HUES6 (cell line): ENCODE results near the gene NOL9.
"Not testable (repeated sequence)": the region's sequence is repeated elsewhere in the genome, so short reads cannot be mapped to it uniquely, and the experiment has no call there.

Experiments
- H3K27ac ChIP-seq: 2 replicates; pipeline ENCODE4 v1.7.0; 2013; ENCODE audit warnings: low read depth, mild to moderate bottlenecking, low read length, inconsistent platforms
- H3K27me3 ChIP-seq: 2 replicates; pipeline ENCODE4 v1.6.1; 2013; ENCODE audit warnings: low read length; ENCODE audit not compliant: control insufficient read depth, insufficient read depth
- H3K36me3 ChIP-seq: 2 replicates; pipeline ENCODE4 v1.6.1; 2013; ENCODE audit warnings: low read length; ENCODE audit not compliant: control insufficient read depth, insufficient read depth
- H3K4me1 ChIP-seq: 2 replicates; pipeline ENCODE4 v1.6.1; 2013; ENCODE audit warnings: low read length; ENCODE audit not compliant: control insufficient read depth, insufficient read depth
- H3K4me3 ChIP-seq: 2 replicates; pipeline ENCODE4 v1.5.1; 2013; ENCODE audit warnings: low read depth, low read length
- H3K9ac ChIP-seq: one replicate; pipeline ENCODE4 v1.6.1; 2013; ENCODE audit warnings: mild to moderate bottlenecking, low read length
- H3K9me3 ChIP-seq: 2 replicates; pipeline ENCODE4 v1.6.1; 2013; ENCODE audit warnings: low read depth, low read length; ENCODE audit not compliant: control insufficient read depth, insufficient read depth

The NOL9 gene

GRCh38 chr1:6499296-6499695, 55.0 kb downstream of the NOL9 start:
- Histone ChIP-seq H3K9ac (no peak overlapping the region), H3K4me3 (no peak overlapping the region), H3K36me3 (no peaks in the 10 kb centered on the region), H3K27ac (no peak overlapping the region), H3K4me1 (peaks cover 22% of the 10 kb centered on the region), H3K27me3 (peaks cover 29% of the 10 kb centered on the region), H3K9me3 (no peaks in the 10 kb centered on the region)

GRCh38 chr1:6498576-6499111, 55.7 kb downstream of the NOL9 start:
- H3K27me3 ChIP-seq: peaks cover 29% of the 10 kb centered on the region
- no peak overlapping the region for H3K9ac ChIP-seq
- H3K27ac ChIP-seq: no peak overlapping the region

GRCh38 chr1:6497867-6498575, 56.3 kb downstream of the NOL9 start:
- H3K9ac ChIP-seq: no peak overlapping the region
- peaks cover 22% of the 10 kb centered on the region for H3K4me1 ChIP-seq
- no peaks in the 10 kb centered on the region for H3K36me3 ChIP-seq
- peak overlapping the region; percentile 66 for H3K4me3 ChIP-seq
- peaks cover 29% of the 10 kb centered on the region for H3K27me3 ChIP-seq
- no peaks in the 10 kb centered on the region for H3K9me3 ChIP-seq
- H3K27ac ChIP-seq: no peak overlapping the region

More at GRCh38 chr1:6498576-6499111, 55.7 kb downstream of the NOL9 start:
- H3K36me3 ChIP-seq: no peaks in the 10 kb centered on the region
- H3K9me3 ChIP-seq: no peaks in the 10 kb centered on the region
- H3K4me1 ChIP-seq: peaks cover 22% of the 10 kb centered on the region
- H3K4me3 ChIP-seq: no peak overlapping the region

- Histone ChIP-seq H3K4me1 (peaks cover 24% of the 10 kb centered on the region), H3K9ac (no peak overlapping the region), H3K36me3 (no peaks in the 10 kb centered on the region), H3K27me3 (peaks cover 29% of the 10 kb centered on the region), H3K9me3 (no peaks in the 10 kb centered on the region), H3K4me3 (peak overlapping the region; percentile 67), H3K27ac (no peak overlapping the region)
These were observed 57.0 kb downstream of the NOL9 start for GRCh38 chr1:6497215-6497866.

GRCh38 chr1:6496890-6497214, 57.5 kb downstream of the NOL9 start:
- H3K36me3 ChIP-seq: no peaks in the 10 kb centered on the region
- peaks cover 29% of the 10 kb centered on the region for H3K27me3 ChIP-seq
- H3K4me3 ChIP-seq: peak overlapping the region; percentile 67
- peaks cover 29% of the 10 kb centered on the region for H3K4me1 ChIP-seq
- no peak overlapping the region for H3K27ac ChIP-seq
- H3K9me3 ChIP-seq: no peaks in the 10 kb centered on the region
- H3K9ac ChIP-seq: no peak overlapping the region

- Histone ChIP-seq H3K4me3 (peak overlapping the region; percentile 67), H3K27me3 (peaks cover 29% of the 10 kb centered on the region), H3K4me1 (peaks cover 34% of the 10 kb centered on the region), H3K27ac (no peak overlapping the region), H3K9ac (no peak overlapping the region), H3K36me3 (no peaks in the 10 kb centered on the region), H3K9me3 (no peaks in the 10 kb centered on the region)
These were observed 58.0 kb downstream of the NOL9 start for GRCh38 chr1:6496365-6496721.

GRCh38 chr1:6495540-6496364, 58.6 kb downstream of the NOL9 start:
- no peak overlapping the region for H3K27ac ChIP-seq
- H3K36me3 ChIP-seq: no peaks in the 10 kb centered on the region
- H3K9me3 ChIP-seq: no peaks in the 10 kb centered on the region
- peaks cover 38% of the 10 kb centered on the region for H3K4me1 ChIP-seq
- H3K9ac ChIP-seq: no peak overlapping the region
- H3K4me3 ChIP-seq: peak overlapping the region; percentile 67
- peaks cover 29% of the 10 kb centered on the region for H3K27me3 ChIP-seq

GRCh38 chr1:6495041-6495441, 59.3 kb downstream of the NOL9 start:
- H3K9ac ChIP-seq: no peak overlapping the region
- no peak overlapping the region for H3K4me3 ChIP-seq
- no peaks in the 10 kb centered on the region for H3K9me3 ChIP-seq
- H3K4me1 ChIP-seq: peaks cover 38% of the 10 kb centered on the region
- peaks cover 29% of the 10 kb centered on the region for H3K27me3 ChIP-seq
- no peaks in the 10 kb centered on the region for H3K36me3 ChIP-seq
- H3K27ac ChIP-seq: no peak overlapping the region

GRCh38 chr1:6494627-6495026, 59.7 kb downstream of the NOL9 start:
- Histone ChIP-seq H3K27me3 (peaks cover 29% of the 10 kb centered on the region), H3K36me3 (no peaks in the 10 kb centered on the region), H3K27ac (no peak overlapping the region), H3K9ac (no peak overlapping the region), H3K4me1 (peaks cover 39% of the 10 kb centered on the region), H3K4me3 (no peak overlapping the region), H3K9me3 (no peaks in the 10 kb centered on the region)

- not testable (repeated sequence) for H3K4me3 ChIP-seq, H3K27ac ChIP-seq, H3K9ac ChIP-seq, H3K9me3 ChIP-seq, H3K36me3 ChIP-seq
- H3K4me1 ChIP-seq: peaks cover 46% of the 10 kb centered on the region
- H3K27me3 ChIP-seq: peaks cover 26% of the 10 kb centered on the region
These were observed 60.5 kb downstream of the NOL9 start for GRCh38 chr1:6493834-6494223.

- peaks cover 14% of the 10 kb centered on the region for H3K27me3 ChIP-seq
- H3K9ac ChIP-seq: no peak overlapping the region
- peak overlapping the region; percentile 85; the same call in 1 of the 2 replicates for H3K4me3 ChIP-seq
- no peaks in the 10 kb centered on the region for H3K36me3 ChIP-seq
- no peaks in the 10 kb centered on the region for H3K9me3 ChIP-seq
- peak overlapping the region; percentile 11; the same call in 1 of the 2 replicates for H3K27ac ChIP-seq
- peaks cover 44% of the 10 kb centered on the region for H3K4me1 ChIP-seq
These were observed 62.3 kb downstream of the NOL9 start for GRCh38 chr1:6491966-6492365.
